HCT116 (cell line): ENCODE data around the gene C1orf21. TPM values are rescaled to one million over a fixed set of nuclear protein-coding genes. Genes with fewer than 3 reads are reported as not detected.

Experiments used
- ATAC-seq: fragments of 200-7000 bp; cut with Tn5 transposase; 2 replicates; pipeline ENCODE4 v1.9.1; 2020; ENCODE audit warnings: mild to moderate bottlenecking, moderate library complexity
- BruUV-seq: library from RNA; stranded (reverse); fragments of 400-500 nt; replicated peaks from 2 replicates; lab custom pipeline; 2021; lab: Mats Ljungman, UMichigan
- CTCF ChIA-PET: fragments of 300-600 bp; sonication (Branson Sonifier 250); formaldehyde crosslinking; loops from one replicate; lab custom pipeline; 2021; ENCODE audit warnings: antibody characterized with exemption; lab: Charles Lee
- POLR2A ChIA-PET: fragments of 300-600, 350-600 bp; sonication (Branson Sonifier 250); formaldehyde crosslinking; loops from one replicate; lab custom pipeline; 2021; ENCODE audit warnings: antibody characterized with exemption; lab: Charles Lee
- RAD21 ChIA-PET, 2 experiments: fragments of 300-600 bp; sonication (Branson Sonifier 250); formaldehyde crosslinking; loops; one replicate each; lab custom pipeline; 2023; ENCODE audit warnings: low total read pairs in 2 of 2; ENCODE audit not compliant: uncharacterized antibody in 2 of 2, unreplicated experiment in 2 of 2, low non-redundant PET in 1 of 2; lab: Charles Lee
- DNase-seq: peaks from one replicate; pipeline ENCODE4 v3.0.0-alpha.2; 2010; ENCODE audit warnings: low read depth, low spot score
- H2AFZ ChIP-seq: fragments of 200-600 bp; shearing (Covaris generic), sonication (generic); 2 replicates; pipeline ENCODE4 v1.6.1; 2017; ENCODE audit warnings: low read depth, mixed run types, mixed read lengths, antibody characterized with exemption, low read length; ENCODE audit not compliant: poor library complexity, severe bottlenecking
- H3K27ac ChIP-seq: 2 replicates; pipeline ENCODE4 v1.5.1; 2012; ENCODE audit warnings: low read depth, low read length
- H3K27me3 ChIP-seq: fragments of 200-600 bp; sonication (generic); 2 replicates; pipeline ENCODE4 v1.6.1; 2016; ENCODE audit warnings: mixed run types, low read length, mixed read lengths; ENCODE audit not compliant: insufficient read depth
- H3K36me3 ChIP-seq, 2 experiments: fragments of 200-500 bp in 1 of 2; fragments of 200-600 bp in 1 of 2; sonication (Bioruptor generic) in 1 of 2; sonication (generic) in 1 of 2; 2 replicates each; pipeline versions ENCODE4 v1.5.1 to v1.6.1; 2014 to 2016; ENCODE audit warnings: low read length in 2 of 2, inconsistent platforms in 1 of 2, mixed read lengths in 1 of 2, mixed run types in 1 of 2; ENCODE audit not compliant: insufficient read depth in 2 of 2, control insufficient read depth in 1 of 2
- H3K4me1 ChIP-seq, 2 experiments: fragments of 200-600 bp in 1 of 2; sonication (generic) in 1 of 2; 2 replicates each; pipeline versions ENCODE4 v1.5.1 to v1.6.1; 2012 to 2017; ENCODE audit warnings: low read length in 2 of 2, inconsistent platforms in 1 of 2, mild to moderate bottlenecking in 1 of 2, mixed read lengths in 1 of 2, mixed run types in 1 of 2, moderate library complexity in 1 of 2; ENCODE audit not compliant: insufficient read depth in 2 of 2, control insufficient read depth in 1 of 2
- H3K4me2 ChIP-seq: fragments of 200-600 bp; sonication (generic); 2 replicates; pipeline ENCODE4 v1.6.1; 2017; ENCODE audit warnings: mixed run types, low read length, mixed read lengths
- H3K4me3 ChIP-seq, 2 experiments: fragments of 200-600 bp in 1 of 2; sonication (generic) in 1 of 2; replicated peaks in 1 of 2; 2 replicates each; pipeline ENCODE4 v1.5.1; 2011 to 2016; ENCODE audit warnings: low read length in 2 of 2, control low read depth in 1 of 2, low read depth in 1 of 2, mild to moderate bottlenecking in 1 of 2, mixed read lengths in 1 of 2, mixed run types in 1 of 2
- H3K79me2 ChIP-seq: fragments of 200-600 bp; sonication (generic); 2 replicates; pipeline ENCODE4 v1.6.1; 2017; ENCODE audit warnings: mild to moderate bottlenecking, mixed run types, low read length, moderate library complexity, mixed read lengths; ENCODE audit not compliant: insufficient read depth
- H3K9ac ChIP-seq: fragments of 200-600 bp; sonication (generic); 2 replicates; pipeline ENCODE4 v1.6.1; 2016; ENCODE audit warnings: low read length, mixed read lengths
- H3K9me2 ChIP-seq: fragments of 200-600 bp; sonication (generic), shearing (Covaris generic); 2 replicates; pipeline ENCODE4 v1.6.1; 2017; ENCODE audit warnings: mixed run types, mild to moderate bottlenecking, moderate library complexity; ENCODE audit not compliant: insufficient read depth
- H3K9me3 ChIP-seq, 2 experiments: fragments of 200-500 bp in 1 of 2; fragments of 200-600 bp in 1 of 2; sonication (Bioruptor generic) in 1 of 2; sonication (generic) in 1 of 2; 2 replicates each; pipeline ENCODE4 v1.6.1; 2014 to 2017; ENCODE audit warnings: low read length in 2 of 2, mixed read lengths in 2 of 2, inconsistent platforms in 1 of 2, low read depth in 1 of 2, mild to moderate bottlenecking in 1 of 2, mixed run types in 1 of 2, moderate library complexity in 1 of 2; ENCODE audit not compliant: control insufficient read depth in 1 of 2, insufficient read depth in 1 of 2
- H4K20me1 ChIP-seq: fragments of 200-600 bp; sonication (generic), shearing (Covaris generic); 2 replicates; pipeline ENCODE4 v1.6.1; 2017; ENCODE audit warnings: mixed run types, mild to moderate bottlenecking, moderate library complexity; ENCODE audit not compliant: insufficient read depth
- ATF3 ChIP-seq: IDR thresholded peaks from 2 replicates; pipeline ENCODE4 v1.6.1; 2012
- CTCF ChIP-seq, 3 experiments: fragments of 200-600 bp in 1 of 3; sonication (generic) in 1 of 3; IDR thresholded peaks in 2 of 3; conservative IDR thresholded peaks in 1 of 3; 2 replicates each; pipeline ENCODE4 v1.5.1; 2012 to 2017; ENCODE audit warnings: low read depth in 2 of 3, low read length in 2 of 3, antibody characterized with exemption in 1 of 3, borderline replicate concordance in 1 of 3, control low read depth in 1 of 3, mild to moderate bottlenecking in 1 of 3, mixed read lengths in 1 of 3, mixed run types in 1 of 3, moderate library complexity in 1 of 3; ENCODE audit not compliant: insufficient read depth in 1 of 3
- EGR1 ChIP-seq: IDR thresholded peaks from 2 replicates; pipeline ENCODE4 v1.6.1; 2012; ENCODE audit warnings: low read depth
- POLR2AphosphoS5 ChIP-seq: IDR thresholded peaks from 2 replicates; pipeline ENCODE4 v1.6.1; 2011; ENCODE audit warnings: mild to moderate bottlenecking, low read depth, low read length, moderate library complexity
- REST ChIP-seq: IDR thresholded peaks from 2 replicates; pipeline ENCODE4 v1.6.1; 2012; ENCODE audit warnings: low read depth
- SIN3A ChIP-seq: IDR thresholded peaks from 2 replicates; pipeline ENCODE4 v1.6.1; 2012; ENCODE audit warnings: low read depth
- SP1 ChIP-seq: IDR thresholded peaks from 2 replicates; pipeline ENCODE4 v1.6.1; 2012; ENCODE audit warnings: low read depth
- SRF ChIP-seq: IDR thresholded peaks from 2 replicates; pipeline ENCODE4 v1.6.1; 2012; ENCODE audit warnings: low read depth
- TCF7L2 ChIP-seq: IDR thresholded peaks from 2 replicates; pipeline ENCODE4 v1.7.0; 2011; ENCODE audit warnings: borderline replicate concordance, inconsistent platforms; ENCODE audit not compliant: insufficient read depth, insufficient read length; ENCODE audit errors: extremely low read depth
- YY1 ChIP-seq: IDR thresholded peaks from 2 replicates; pipeline ENCODE4 v1.6.1; 2011; ENCODE audit warnings: low read length, low read depth, moderate library complexity, mild to moderate bottlenecking; ENCODE audit not compliant: insufficient replicate concordance; ENCODE audit errors: extremely low read depth
- ZBTB33 ChIP-seq: IDR thresholded peaks from 2 replicates; pipeline ENCODE4 v1.6.1; 2011; ENCODE audit warnings: mild to moderate bottlenecking, low read length, moderate library complexity; ENCODE audit not compliant: insufficient replicate concordance; ENCODE audit errors: extremely low read depth
- intact Hi-C: fragments of 100-400 bp; cut with micrococcal nuclease; formaldehyde crosslinking; loops from 2 replicates; pipeline ENCODE4 v1.10.0; 2022
- total RNA-seq: library from RNA; stranded (reverse); gene quantifications from one replicate; pipeline ENCODE4 v1.2.1, GENCODE V29; 2021; ENCODE audit not compliant: unreplicated experiment

Gene C1orf21
- total RNA-seq, 1 experiment from 2014 or later: 8.9 TPM

- no peak; the same call in 1 of the 2 replicates for ATAC-seq
- H4K20me1 ChIP-seq: no peaks in the 10 kb centered on the region
- no peak overlapping the region for H3K4me3 ChIP-seq
- intact Hi-C loops: no loop called here
- H3K9me2 ChIP-seq: no peaks in the 10 kb centered on the region
- RAD21 ChIA-PET: no interaction called here
- no peak for TF ChIP-seq TCF7L2
- TF ChIP-seq SIN3A: no peak
- TF ChIP-seq ATF3: no peak
- TF ChIP-seq POLR2AphosphoS5: no peak
- no peak for TF ChIP-seq CTCF (IDR thresholded peaks at IDR 0.05 in 2 of 3, conservative IDR thresholded peaks at IDR 0.05 in 1 of 3; ENCODE audit: borderline replicate concordance in 1 of 3, insufficient read depth in 1 of 3, low read depth in 2 of 3, low read length in 2 of 3)
- H3K79me2 ChIP-seq: no peaks in the 10 kb centered on the region
- POLR2A ChIA-PET: no interaction called here
- no peaks in the 10 kb centered on the region for H3K36me3 ChIP-seq
- no peak overlapping the region for H2AFZ ChIP-seq
- H3K4me1 ChIP-seq: no peaks in the 10 kb centered on the region
- no peak overlapping the region for H3K4me2 ChIP-seq
- H3K27ac ChIP-seq: no peak overlapping the region
- no peaks in the 10 kb centered on the region for H3K9me3 ChIP-seq
- no peak overlapping the region for H3K9ac ChIP-seq
- CTCF ChIA-PET: no interaction called here
- BruUV-seq: no TSS peak
- no peaks in the 10 kb centered on the region for H3K27me3 ChIP-seq
- no peak for DNase-seq
Observed at GRCh38 chr1:184370850-184371249, 16.0 kb upstream of the C1orf21 start.

GRCh38 chr1:184373155-184373554 lies 13.7 kb upstream of the C1orf21 start:
- H3K9me3 ChIP-seq: no peaks in the 10 kb centered on the region
- no peaks in the 10 kb centered on the region for H3K36me3 ChIP-seq
- DNase-seq (no peak), ATAC-seq (no peak)
- CTCF ChIA-PET: no interaction called here
- H2AFZ ChIP-seq: no peak overlapping the region
- RAD21 ChIA-PET: no interaction called here
- H4K20me1 ChIP-seq: no peaks in the 10 kb centered on the region
- no peaks in the 10 kb centered on the region for H3K9me2 ChIP-seq
- no peaks in the 10 kb centered on the region for H3K27me3 ChIP-seq
- POLR2A ChIA-PET: no interaction called here
- H3K4me3 ChIP-seq: no peak overlapping the region
- no peaks in the 10 kb centered on the region for H3K79me2 ChIP-seq
- H3K27ac ChIP-seq: no peak overlapping the region
- no peak overlapping the region for H3K4me2 ChIP-seq
- H3K9ac ChIP-seq: no peak overlapping the region
- no peaks in the 10 kb centered on the region for H3K4me1 ChIP-seq
- no TSS peak for BruUV-seq
- intact Hi-C loops: no loop called here
- no peak for TF ChIP-seq POLR2AphosphoS5
- TF ChIP-seq SP1: no peak
- no peak for TF ChIP-seq ZBTB33
- no peak for TF ChIP-seq YY1
- TF ChIP-seq ATF3: no peak
- TF ChIP-seq EGR1: no peak
- no peak for TF ChIP-seq SRF
- no peak for TF ChIP-seq REST
